GM21786 (cell line): Measurements from ENCODE around the gene FHIT.

Experiments used
- ATAC-seq: cut with Tn5 transposase; IDR thresholded peaks from one replicate; pipeline ENCODE4 v1.9.1; 2021; ENCODE audit not compliant: unreplicated experiment

The FHIT gene

GRCh38 chr3:59797533-59797932, 1453.7 kb downstream of the FHIT start:
- ATAC-seq = no peak

- no peak for ATAC-seq
Measured at GRCh38 chr3:59796456-59796855, 1454.8 kb downstream of the FHIT start.

GRCh38 chr3:59795756-59796155, 1455.5 kb downstream of the FHIT start:
- no peak for ATAC-seq

GRCh38 chr3:59793976-59794375, 1457.3 kb downstream of the FHIT start:
- no peak for ATAC-seq

GRCh38 chr3:59791774-59792308, 1459.4 kb downstream of the FHIT start:
- no peak for ATAC-seq

GRCh38 chr3:59790241-59790640, 1461.0 kb downstream of the FHIT start:
- no peak for ATAC-seq

- no peak for ATAC-seq
Measured at GRCh38 chr3:59788801-59789200, 1462.5 kb downstream of the FHIT start.

- ATAC-seq = no peak
Measured at GRCh38 chr3:59788133-59788532, 1463.1 kb downstream of the FHIT start.

GRCh38 chr3:59786374-59786773, 1464.9 kb downstream of the FHIT start:
- no peak for ATAC-seq

GRCh38 chr3:59784164-59784563, 1467.1 kb downstream of the FHIT start:
- ATAC-seq = no peak

- ATAC-seq = no peak
Measured at GRCh38 chr3:59783468-59783988, 1467.7 kb downstream of the FHIT start.

- ATAC-seq = no peak
Measured at GRCh38 chr3:59782664-59783063, 1468.6 kb downstream of the FHIT start.

GRCh38 chr3:59780209-59780608, 1471.0 kb downstream of the FHIT start:
- ATAC-seq = no peak

- ATAC-seq = no peak
Measured at GRCh38 chr3:59779260-59779659, 1472.0 kb downstream of the FHIT start.

GRCh38 chr3:59777667-59778077, 1473.6 kb downstream of the FHIT start:
- no peak for ATAC-seq

GRCh38 chr3:59777066-59777465, 1474.2 kb downstream of the FHIT start:
- ATAC-seq = no peak

- no peak for ATAC-seq
Measured at GRCh38 chr3:59775761-59776325, 1475.4 kb downstream of the FHIT start.

- no peak for ATAC-seq
Measured at GRCh38 chr3:59775106-59775505, 1476.1 kb downstream of the FHIT start.

- no peak for ATAC-seq
Measured at GRCh38 chr3:59774634-59775033, 1476.6 kb downstream of the FHIT start.

GRCh38 chr3:59774000-59774399, 1477.3 kb downstream of the FHIT start:
- ATAC-seq = no peak

- no peak for ATAC-seq
Measured at GRCh38 chr3:59772416-59773408, 1478.5 kb downstream of the FHIT start.

GRCh38 chr3:59771768-59772181, 1479.5 kb downstream of the FHIT start:
- ATAC-seq = no peak
